Erythroblast (primary cell): ENCODE measurements around the gene BRSK1.

ENCODE experiments used
- GATA1 ChIP-seq: IDR thresholded peaks from 2 replicates; pipeline ENCODE4 v1.6.1; 2011; ENCODE audit warnings: low read depth, mild to moderate bottlenecking, control low read depth, low read length, moderate library complexity
- POLR2A ChIP-seq: IDR thresholded peaks from 2 replicates; pipeline ENCODE4 v1.6.1; 2011; ENCODE audit warnings: mild to moderate bottlenecking, low read length

DNA sequence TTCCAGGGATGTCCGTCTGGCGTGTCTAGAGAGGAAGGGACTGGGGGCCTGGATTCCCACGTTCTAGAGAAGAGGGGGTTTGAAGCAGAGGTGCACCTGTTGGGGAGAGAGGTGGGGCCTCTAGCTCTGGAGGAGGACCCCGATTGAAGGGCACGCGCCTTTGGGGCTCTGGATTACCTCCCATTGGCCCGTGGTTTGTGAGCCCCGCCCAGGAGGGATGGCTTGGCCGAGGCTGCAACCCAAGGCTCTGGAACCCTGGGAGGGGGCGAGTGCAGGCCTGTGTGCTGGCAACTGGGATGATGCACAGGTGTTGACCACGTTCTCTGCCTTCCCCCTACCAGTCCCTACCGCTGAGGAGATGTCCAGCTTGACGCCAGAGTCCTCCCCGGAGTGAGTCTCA, 21.2 kb downstream of the BRSK1 start:
- TF ChIP-seq POLR2A (no peak), GATA1 (no peak)
